Smooth muscle cell of the pulmonary artery (primary cell): ENCODE measurements around the gene C17orf113. TPM values are rescaled to one million over a fixed set of nuclear protein-coding genes. Genes with fewer than 3 reads are reported as not detected.

ENCODE experiments used
- total RNA-seq: library from RNA; depleted of rRNA; stranded (reverse); fragments of >200 nt; gene quantifications from 2 replicates; pipeline ENCODE4 v1.2.3, GENCODE V29; 2014

The C17orf113 gene
- total RNA-seq: 0.13 and 0.33 TPM in 2 replicates

DNA sequence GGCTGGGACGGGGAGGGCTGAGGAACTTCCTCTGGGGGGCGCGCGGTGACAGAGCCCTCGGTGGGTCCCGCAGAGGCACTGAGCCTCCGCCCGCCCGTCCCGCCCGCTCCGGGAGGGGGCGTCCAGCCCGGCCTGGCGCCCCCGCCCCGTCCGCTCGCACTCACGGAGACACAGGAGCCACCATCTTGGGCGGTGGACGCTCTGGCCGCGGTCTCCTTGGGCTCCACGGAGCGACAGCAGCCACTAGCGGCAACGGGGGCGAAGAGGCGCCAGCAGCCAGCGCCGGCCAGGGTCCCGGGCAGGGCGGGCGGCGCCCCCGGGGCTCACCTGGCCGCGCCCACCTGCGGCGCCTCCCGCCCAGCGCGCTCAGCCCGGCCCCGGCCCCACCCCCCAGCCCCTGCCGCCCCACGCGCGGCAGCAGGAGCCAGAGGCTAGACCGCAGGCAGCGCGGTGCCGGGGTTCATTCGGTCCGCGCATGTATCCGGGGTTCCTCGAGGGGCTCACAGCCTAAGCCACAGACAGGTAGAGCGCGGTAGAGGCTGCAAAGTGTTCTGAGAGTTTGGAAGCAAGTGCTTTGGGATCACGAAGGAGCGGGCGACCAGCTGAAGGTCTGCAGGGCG is at the start of gene C17orf113:
C17orf113 (minus strand) TSS at position 209 of the 620 bp plus-strand sequence. CDS start 7,225 bp downstream, outside the sequence.

DNA sequence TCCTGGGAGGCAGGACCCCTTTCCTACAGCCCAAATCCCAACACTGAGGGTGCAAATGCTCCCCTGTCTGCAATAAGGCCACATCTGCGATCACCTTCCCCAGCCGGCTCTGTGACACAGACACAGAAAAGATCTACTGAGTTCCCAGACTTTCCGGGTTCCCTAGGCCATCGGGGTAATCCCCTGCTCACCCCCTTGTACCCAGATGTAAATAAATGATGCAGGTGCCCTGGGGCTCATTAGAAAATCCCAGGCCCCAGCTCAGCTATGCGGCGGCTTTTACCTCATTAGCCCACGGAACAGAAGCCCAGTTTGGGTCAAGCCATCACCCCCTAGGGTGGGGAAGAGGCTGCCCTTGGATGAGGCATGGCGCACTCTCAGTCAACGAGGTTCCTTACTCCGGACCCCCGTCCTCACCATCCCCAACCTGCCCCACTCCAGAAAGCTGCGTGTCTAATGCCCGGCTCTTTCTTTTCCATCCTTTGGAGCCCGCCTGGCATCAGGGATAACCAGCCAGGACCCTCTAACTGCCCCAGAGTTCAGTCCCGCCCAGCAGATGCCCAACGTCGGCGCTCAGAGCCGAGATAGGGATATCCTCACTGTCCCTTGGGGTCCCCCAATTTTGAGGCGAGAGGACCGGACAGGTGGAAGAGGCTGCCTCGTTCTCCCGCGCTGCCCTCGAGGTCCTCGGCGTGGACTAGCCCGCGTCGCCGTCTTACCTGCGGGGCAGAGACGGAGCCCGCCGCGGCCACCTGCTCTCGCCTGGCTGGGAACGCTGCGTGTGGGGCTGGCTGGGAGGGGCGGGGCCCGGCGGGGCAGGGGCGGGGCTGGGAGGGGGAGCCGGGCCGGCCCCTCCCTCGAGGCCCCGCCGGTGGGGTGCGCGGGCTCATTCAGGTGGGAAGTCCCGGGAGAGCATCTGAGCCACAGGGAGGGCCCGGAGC is 47.6 kb upstream of the C17orf113 start, which contains the start of gene ZNF385C:
ZNF385C (minus strand) TSS at position 783 of the 941 bp plus-strand sequence. CDS start 35,417 bp downstream, outside the sequence.

DNA sequence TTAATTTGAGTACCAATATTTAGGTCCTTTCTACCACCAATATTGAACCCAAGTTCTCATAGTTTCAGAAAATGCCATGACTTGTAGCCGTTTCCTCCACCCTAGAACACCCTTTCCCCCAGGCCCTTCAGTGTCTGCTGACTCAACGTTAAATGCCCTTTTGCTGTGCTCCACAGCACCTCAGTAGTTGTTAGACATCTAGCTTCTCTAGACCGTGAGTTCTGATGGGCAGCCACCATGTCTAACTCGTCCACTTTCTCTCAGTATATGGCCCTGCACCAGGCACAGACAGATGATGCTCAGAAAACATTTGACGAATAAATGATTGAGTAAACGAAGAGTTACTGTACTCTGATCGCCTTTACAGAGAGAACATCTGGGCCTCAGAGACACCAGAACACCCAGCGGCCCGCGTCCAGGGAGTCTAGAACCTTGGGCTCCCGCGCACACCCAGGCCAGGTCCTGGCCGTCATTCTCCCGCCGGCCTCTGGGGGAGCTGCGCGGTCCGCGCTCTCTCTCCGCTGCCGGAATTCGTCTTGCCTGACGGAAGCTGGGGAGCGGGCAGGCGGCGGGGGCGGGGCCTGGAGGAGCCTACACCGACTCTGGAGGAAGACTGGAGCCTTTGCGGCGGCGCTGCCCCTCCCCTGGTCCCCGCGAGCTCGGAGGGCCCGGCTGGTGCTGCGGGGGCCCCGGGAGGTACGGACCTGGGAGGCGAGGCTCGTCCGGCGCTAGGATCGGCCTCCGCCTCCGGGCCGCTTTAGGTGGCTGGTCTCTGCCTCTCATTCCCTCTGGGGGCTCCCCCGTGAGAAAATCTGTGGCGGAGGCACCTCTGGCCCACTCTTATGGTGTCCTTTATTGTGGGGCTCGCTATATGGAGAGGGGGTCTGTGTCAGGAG is 30.6 kb downstream of the C17orf113 start, which contains the start of gene NKIRAS2:
NKIRAS2 (plus strand) TSS at position 582 of the 896 bp plus-strand sequence. CDS start 1,488 bp downstream, outside the sequence.

GRCh38 chr17:42016941-42017865 is 33.2 kb downstream of the C17orf113 start, which contains the start of gene DNAJC7:
Gene DNAJC7 (minus strand): TSS chr17:42017439. CDS start chr17:42017416, 23 bp downstream.

Other genes starting within 250 kb of the C17orf113 start
- gene P3H4, start 238.7 kb downstream of the C17orf113 start, total RNA-seq: 123 and 132 TPM in 2 replicates
- 1,081 and 1,383 TPM in 2 replicates for gene FKBP10, start 237.6 kb downstream of the C17orf113 start, total RNA-seq
- gene NT5C3B, start 214.4 kb downstream of the C17orf113 start, total RNA-seq: 49.4 and 52.9 TPM in 2 replicates
- 0.20 and 0.26 TPM in 2 replicates for gene KLHL10, start 212.8 kb downstream of the C17orf113 start, total RNA-seq
- 28.5 and 34.1 TPM in 2 replicates for gene KLHL11, start 185.2 kb downstream of the C17orf113 start, total RNA-seq
- gene ACLY, start 131.7 kb downstream of the C17orf113 start, total RNA-seq: 199 and 311 TPM in 2 replicates
- gene ODAD4, start 120.0 kb downstream of the C17orf113 start, total RNA-seq: 0.46 and 0.72 TPM in 2 replicates
- gene CNP, start 83.8 kb downstream of the C17orf113 start, total RNA-seq: 51.7 and 87.2 TPM in 2 replicates
- 45.6 and 48.4 TPM in 2 replicates for gene DNAJC7, start 33.2 kb downstream of the C17orf113 start, total RNA-seq
- gene NKIRAS2, start 30.5 kb downstream of the C17orf113 start, total RNA-seq: 41.7 and 42.9 TPM in 2 replicates
- 0.03 TPM in 1 of 2 replicates, not detected in the other for gene ZNF385C, start 47.9 kb upstream of the C17orf113 start, total RNA-seq
- gene DHX58, start 62.1 kb upstream of the C17orf113 start, total RNA-seq: 9.5 and 11.3 TPM in 2 replicates
- 9.9 and 19.7 TPM in 2 replicates for gene KAT2A, start 70.8 kb upstream of the C17orf113 start, total RNA-seq
- 0.07 TPM in 2 replicates for gene HSPB9, start 72.2 kb upstream of the C17orf113 start, total RNA-seq
- 86.7 and 98.2 TPM in 2 replicates for gene RAB5C, start 104.4 kb upstream of the C17orf113 start, total RNA-seq
- gene KCNH4, start 130.5 kb upstream of the C17orf113 start, total RNA-seq: 0.03 TPM in 1 of 2 replicates, not detected in the other
- not detected in 2 replicates for gene HCRT, start 134.9 kb upstream of the C17orf113 start, total RNA-seq
- 18.8 and 21.1 TPM in 2 replicates for gene GHDC, start 143.9 kb upstream of the C17orf113 start, total RNA-seq
- 30.2 and 33.4 TPM in 2 replicates for gene STAT5B, start 225.8 kb upstream of the C17orf113 start, total RNA-seq
- 19.2 and 20.1 TPM in 2 replicates for gene STAT5A, start 237.9 kb upstream of the C17orf113 start, total RNA-seq